ENCODE results near the gene CSNK2A1. TPM values are rescaled to one million over a fixed set of nuclear protein-coding genes. Genes with fewer than 3 reads are reported as not detected.
A peak's percentile ranks its signal among the peaks of the same experiment; 100 is the strongest.

The CSNK2A1 gene
- total RNA-seq, 3 donors from 2014 or later: 104 to 127 (median 117) TPM

- no peak for TF ChIP-seq CTCF (IDR thresholded peaks at IDR 0.05)
- DNase-seq (no peak), ATAC-seq (no peak)
- no peaks in the 10 kb centered on the region for H3K4me1 ChIP-seq (ENCODE audit: low read depth)
- no peak overlapping the region for H3K4me3 ChIP-seq
- H3K36me3 ChIP-seq (ENCODE audit: low read depth): no peaks in the 10 kb centered on the region
- no peaks in the 10 kb centered on the region for H3K9me3 ChIP-seq
- intact Hi-C loops (cut with DNase I, micrococcal nuclease): no loop called here
These were observed 110.8 kb downstream of the CSNK2A1 start for GRCh38 chr20:432677-433299.

- intact Hi-C loops (cut with DNase I, micrococcal nuclease): no loop called here
- no peak for TF ChIP-seq CTCF (IDR thresholded peaks at IDR 0.05)
- H3K4me3 ChIP-seq: no peak overlapping the region
- no peaks in the 10 kb centered on the region for H3K4me1 ChIP-seq (ENCODE audit: low read depth)
- no peak for DNase-seq
- no peaks in the 10 kb centered on the region for H3K9me3 ChIP-seq
- ATAC-seq: no peak
- H3K36me3 ChIP-seq (ENCODE audit: low read depth): no peaks in the 10 kb centered on the region
These were observed 111.4 kb downstream of the CSNK2A1 start for GRCh38 chr20:432208-432607.

GRCh38 chr20:431012-431904 is 112.3 kb downstream of the CSNK2A1 start:
- Histone ChIP-seq H3K9me3 (no peaks in the 10 kb centered on the region), H3K4me1 (ENCODE audit: low read depth) (no peaks in the 10 kb centered on the region), H3K36me3 (ENCODE audit: low read depth) (no peaks in the 10 kb centered on the region), H3K4me3 (no peak overlapping the region)
- DNase-seq: peak in 2 of 3 donors; percentile 71 to 72
- peak; percentile 30 for TF ChIP-seq CTCF (IDR thresholded peaks at IDR 0.05)
- ATAC-seq: peak; percentile 72
- intact Hi-C loops (cut with DNase I, micrococcal nuclease): no loop called here

GRCh38 chr20:430091-430999 is 113.2 kb downstream of the CSNK2A1 start:
- ATAC-seq: no peak
- Histone ChIP-seq H3K9me3 (no peaks in the 10 kb centered on the region), H3K4me3 (no peak overlapping the region), H3K36me3 (ENCODE audit: low read depth) (no peaks in the 10 kb centered on the region), H3K4me1 (ENCODE audit: low read depth) (no peaks in the 10 kb centered on the region)
- intact Hi-C loops (cut with DNase I, micrococcal nuclease): no loop called here
- TF ChIP-seq CTCF (IDR thresholded peaks at IDR 0.05): no peak
- no peak for DNase-seq

- intact Hi-C loops (cut with DNase I, micrococcal nuclease): no loop called here
- H3K9me3 ChIP-seq: no peaks in the 10 kb centered on the region
- ATAC-seq: peak; percentile 19
- H3K4me3 ChIP-seq: no peak overlapping the region
- no peaks in the 10 kb centered on the region for H3K36me3 ChIP-seq (ENCODE audit: low read depth)
- DNase-seq: no peak
- no peak for TF ChIP-seq CTCF (IDR thresholded peaks at IDR 0.05)
- H3K4me1 ChIP-seq (ENCODE audit: low read depth): no peaks in the 10 kb centered on the region
These were observed 114.9 kb downstream of the CSNK2A1 start for GRCh38 chr20:428658-429200.
